HG03039 (cell line): ENCODE measurements around the gene TCF7L2.

Experiments
- ATAC-seq: cut with Tn5 transposase; IDR thresholded peaks from one replicate; pipeline ENCODE4 v1.9.1; 2021; ENCODE audit warnings: mild to moderate bottlenecking, moderate library complexity; ENCODE audit not compliant: unreplicated experiment

TCF7L2 gene

GRCh38 chr10:113214331-113214730 lies 264.3 kb downstream of the TCF7L2 start:
- ATAC-seq, result no peak

GRCh38 chr10:113216102-113216501 lies 266.1 kb downstream of the TCF7L2 start:
- no peak for ATAC-seq
